ENCODE results near the gene FBXO47.
A peak's percentile ranks its signal among the peaks of the same experiment; 100 is the strongest.

Gene FBXO47

GRCh38 chr17:38996660-38997337, 29.6 kb upstream of the FBXO47 start:
- no peak for DNase-seq (ENCODE audit: extremely low read depth, low read depth)

GRCh38 chr17:38994026-38994425, 26.8 kb upstream of the FBXO47 start:
- no peak for DNase-seq (ENCODE audit: extremely low read depth, low read depth)
- TF ChIP-seq CTCF (IDR thresholded peaks at IDR 0.05; ENCODE audit: low read depth, low read length), result no peak

More at GRCh38 chr17:38996660-38997337, 29.6 kb upstream of the FBXO47 start:
- TF ChIP-seq CTCF (IDR thresholded peaks at IDR 0.05; ENCODE audit: low read depth, low read length), result no peak

GRCh38 chr17:38984666-38985065, 17.5 kb upstream of the FBXO47 start:
- no peak for TF ChIP-seq CTCF (IDR thresholded peaks at IDR 0.05; ENCODE audit: low read depth, low read length)
- DNase-seq (ENCODE audit: extremely low read depth, low read depth), result no peak

GRCh38 chr17:38982858-38983746, 15.9 kb upstream of the FBXO47 start:
- DNase-seq (ENCODE audit: extremely low read depth, low read depth), result peak; percentile 51
- peak; percentile 83 for TF ChIP-seq CTCF (IDR thresholded peaks at IDR 0.05; ENCODE audit: low read depth, low read length)

GRCh38 chr17:38981636-38982035, 14.4 kb upstream of the FBXO47 start:
- no peak for TF ChIP-seq CTCF (IDR thresholded peaks at IDR 0.05; ENCODE audit: low read depth, low read length)

GRCh38 chr17:38980490-38981217, 13.5 kb upstream of the FBXO47 start:
- no peak for TF ChIP-seq CTCF (IDR thresholded peaks at IDR 0.05; ENCODE audit: low read depth, low read length)
- DNase-seq (ENCODE audit: extremely low read depth, low read depth), result no peak

More at GRCh38 chr17:38981636-38982035, 14.4 kb upstream of the FBXO47 start:
- no peak for DNase-seq (ENCODE audit: extremely low read depth, low read depth)

All from AG09319 (cell line).